HG02852 (cell line): ENCODE results near the gene WNK1.
"Not testable (repeated sequence)": the region's sequence is repeated elsewhere in the genome, so short reads cannot be mapped to it uniquely, and the experiment has no call there.

Experiments
- ATAC-seq: cut with Tn5 transposase; IDR thresholded peaks from one replicate; pipeline ENCODE4 v1.9.1; 2021; ENCODE audit warnings: mild to moderate bottlenecking, moderate library complexity; ENCODE audit not compliant: unreplicated experiment

Gene WNK1

GRCh38 chr12:810671-811415 is 58.5 kb downstream of the WNK1 start:
- ATAC-seq, result no peak

GRCh38 chr12:812950-813349 is 60.6 kb downstream of the WNK1 start:
- ATAC-seq, result no peak

GRCh38 chr12:817456-817855 is 65.1 kb downstream of the WNK1 start:
- not testable (repeated sequence) for ATAC-seq

- no peak for ATAC-seq
Observed at GRCh38 chr12:817941-818600, 65.7 kb downstream of the WNK1 start.

GRCh38 chr12:818733-819132 is 66.4 kb downstream of the WNK1 start:
- ATAC-seq, result no peak

GRCh38 chr12:820336-820735 is 68.0 kb downstream of the WNK1 start:
- ATAC-seq, result no peak

- ATAC-seq, result peak; percentile 93
Observed at GRCh38 chr12:823028-823698, 70.8 kb downstream of the WNK1 start.

- ATAC-seq, result no peak
Observed at GRCh38 chr12:826331-826730, 74.0 kb downstream of the WNK1 start.

- no peak for ATAC-seq
Observed at GRCh38 chr12:828726-829395, 76.5 kb downstream of the WNK1 start.

GRCh38 chr12:830111-830867 is 77.9 kb downstream of the WNK1 start:
- no peak for ATAC-seq

- ATAC-seq, result no peak
Observed at GRCh38 chr12:835754-836518, 83.6 kb downstream of the WNK1 start.

- ATAC-seq, result no peak
Observed at GRCh38 chr12:836952-837351, 84.6 kb downstream of the WNK1 start.

GRCh38 chr12:837548-837947 is 85.2 kb downstream of the WNK1 start:
- no peak for ATAC-seq

- ATAC-seq, result no peak
Observed at GRCh38 chr12:843609-844008, 91.2 kb downstream of the WNK1 start.

- no peak for ATAC-seq
Observed at GRCh38 chr12:846421-846820, 94.0 kb downstream of the WNK1 start.

- ATAC-seq, result no peak
Observed at GRCh38 chr12:848173-848865, 95.9 kb downstream of the WNK1 start.

GRCh38 chr12:848882-849527 is 96.6 kb downstream of the WNK1 start:
- ATAC-seq, result no peak

- ATAC-seq, result not testable (repeated sequence)
Observed at GRCh38 chr12:849733-850437, 97.5 kb downstream of the WNK1 start.
